RWPE1 (cell line): ENCODE data around the gene MS4A13.

Experiments used
- CTCF ChIA-PET: fragments of 350-600 bp; sonication (Branson Sonifier 250); formaldehyde crosslinking; extraction: SDS; loops from one replicate; lab custom pipeline; 2021; lab: Yijun Ruan, JAX
- POLR2A ChIA-PET: fragments of 400-600 bp; formaldehyde crosslinking; extraction: SDS; loops from one replicate; lab custom pipeline; 2020; ENCODE audit warnings: antibody characterized with exemption; ENCODE audit not compliant: low non-redundant PET; lab: Yijun Ruan, JAX
- DNase-seq: peaks from one replicate; pipeline ENCODE4 v3.0.0; 2012; ENCODE audit warnings: low spot score
- H3K27ac ChIP-seq: fragments of 450-650 bp; 2 replicates; pipeline ENCODE4 v1.5.1; 2017
- CTCF ChIP-seq: fragments of 450-650 bp; conservative IDR thresholded peaks from 2 replicates; pipeline ENCODE4 v1.5.1; 2017; ENCODE audit warnings: low read depth, mild to moderate bottlenecking

Gene MS4A13

DNA sequence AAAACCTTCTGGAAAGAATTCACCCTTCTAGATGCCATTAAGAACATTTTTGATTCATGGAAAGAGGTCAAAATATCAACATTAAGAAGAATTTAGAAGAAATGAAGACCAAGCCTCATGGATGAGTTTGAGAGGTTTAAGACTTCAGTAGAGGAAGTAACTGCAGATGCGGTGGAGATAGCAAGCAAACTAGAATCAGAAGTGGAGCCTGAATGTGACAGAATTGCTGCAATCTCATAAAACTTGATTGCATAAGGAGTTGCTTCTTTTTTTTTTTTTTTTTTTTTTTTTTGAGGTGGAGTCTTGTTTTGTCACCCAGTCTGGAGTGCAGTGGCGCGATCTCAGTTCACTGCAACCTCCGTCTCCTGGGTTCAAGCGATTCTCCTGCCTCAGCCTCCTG lies 51.6 kb downstream of the MS4A13 start:
- TF ChIP-seq CTCF: no peak
- ChIA-PET POLR2A (no interaction called here), CTCF (no interaction called here)
- no peak for DNase-seq
- no peak overlapping the region for H3K27ac ChIP-seq

GRCh38 chr11:60570970-60571369 lies 55.8 kb downstream of the MS4A13 start:
- no peak for DNase-seq
- ChIA-PET POLR2A (no interaction called here), CTCF (no interaction called here)
- TF ChIP-seq CTCF: no peak
- H3K27ac ChIP-seq: no peak overlapping the region

GRCh38 chr11:60589611-60590010 lies 74.4 kb downstream of the MS4A13 start:
- no peak overlapping the region for H3K27ac ChIP-seq
- DNase-seq: no peak
- TF ChIP-seq CTCF: peak; percentile 20; the same call in 1 of the 2 replicates
- ChIA-PET POLR2A (no interaction called here), CTCF (interaction anchor here (0.5 to 0.7 kb wide), 2 partner anchors 467 to 603 kb away, joined by 3 read pairs; no protein-coding TSS in a partner anchor)
